Stimulated activated naive CD4-positive, alpha-beta T cell (primary cell): Measurements from ENCODE around the gene KSR1.
A peak's percentile ranks its signal among the peaks of the same experiment; 100 is the strongest.
"Not testable (repeated sequence)": the region's sequence is repeated elsewhere in the genome, so short reads cannot be mapped to it uniquely, and the experiment has no call there.

ENCODE experiments used
- DNase-seq, 6 experiments: peaks; one replicate each; lab custom pipeline; 2025; lab: John Stamatoyannopoulos, UW

The KSR1 gene

GRCh38 chr17:27633312-27634025 is 177.2 kb downstream of the KSR1 start:
- DNase-seq = no peak

GRCh38 chr17:27634026-27634335 is 177.7 kb downstream of the KSR1 start:
- no peak for DNase-seq

GRCh38 chr17:27634776-27635175 is 178.5 kb downstream of the KSR1 start:
- no peak for DNase-seq

DNA sequence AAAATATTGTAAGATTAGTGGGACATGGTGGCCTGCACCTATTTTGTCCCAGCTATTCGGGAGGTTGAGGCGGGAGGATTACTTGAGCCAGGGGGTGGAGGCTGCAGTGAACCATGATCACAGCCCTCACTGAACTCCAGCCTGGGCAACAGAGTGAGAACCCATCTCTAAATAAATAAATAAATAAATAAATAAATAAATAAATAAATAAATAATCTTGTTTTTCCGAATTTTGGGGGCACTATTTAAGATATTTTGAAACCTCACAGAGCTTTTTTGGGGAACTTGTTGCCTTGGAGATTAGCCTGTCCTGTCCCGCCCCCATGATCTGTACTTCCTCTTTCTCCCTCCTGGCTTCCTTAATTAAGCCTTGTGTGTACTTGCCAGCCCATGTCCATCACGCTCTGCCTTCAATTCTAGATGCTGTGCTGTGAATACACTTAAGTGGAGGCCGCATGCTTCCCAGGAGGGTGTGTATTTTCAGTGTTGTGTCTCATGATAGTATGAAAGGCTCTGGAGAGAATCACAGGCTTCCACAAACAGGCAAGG is 179.1 kb downstream of the KSR1 start:
- DNase-seq = no peak

DNA sequence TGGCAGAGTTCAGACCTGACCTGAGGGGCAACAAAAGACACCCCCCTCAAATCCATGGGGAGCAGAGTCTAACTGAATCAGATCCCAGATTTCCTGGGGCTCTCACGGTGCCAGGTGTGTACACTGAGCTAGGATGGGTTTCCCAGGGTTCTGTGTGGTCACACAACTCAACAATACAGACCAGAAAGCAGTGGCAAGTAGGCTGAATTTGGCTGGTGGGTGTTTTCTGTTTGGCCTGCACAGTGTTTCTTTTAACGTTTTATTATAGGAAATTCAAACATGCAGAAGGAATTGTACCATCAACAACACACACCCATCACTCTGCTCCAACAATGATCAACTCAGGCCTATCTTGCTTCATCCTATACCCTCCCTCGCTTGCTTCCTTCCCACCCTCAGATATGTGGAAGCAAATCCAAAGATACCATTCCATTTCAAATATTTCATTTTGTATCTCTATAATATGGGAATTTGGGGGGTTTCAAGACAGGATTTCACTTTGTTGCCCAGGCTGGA is 179.8 kb downstream of the KSR1 start:
- DNase-seq = not testable (repeated sequence)

DNA sequence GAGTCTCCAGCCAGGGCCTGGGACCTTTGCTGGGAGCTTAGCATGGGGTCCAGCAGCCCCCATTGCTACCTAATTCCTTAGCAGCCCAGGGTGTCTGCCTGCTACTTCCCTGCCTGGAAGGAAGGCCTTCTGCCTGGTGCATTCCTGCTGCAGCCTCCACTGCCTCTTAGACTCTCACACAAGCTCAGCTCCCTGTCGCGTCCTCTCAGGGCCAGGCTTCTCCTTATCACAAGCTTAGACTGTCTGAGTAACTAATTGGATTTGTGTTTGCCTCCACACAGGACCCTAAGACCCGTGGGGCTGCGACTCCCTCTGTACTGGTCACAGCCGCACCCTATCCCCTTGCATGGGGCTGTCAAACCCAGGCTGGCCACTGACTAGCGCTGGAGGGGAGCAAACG is 181.6 kb downstream of the KSR1 start:
- not testable (repeated sequence) for DNase-seq

GRCh38 chr17:27638415-27638914 is 182.2 kb downstream of the KSR1 start:
- not testable (repeated sequence) for DNase-seq

GRCh38 chr17:27640790-27641189 is 184.5 kb downstream of the KSR1 start:
- no peak for DNase-seq

DNA sequence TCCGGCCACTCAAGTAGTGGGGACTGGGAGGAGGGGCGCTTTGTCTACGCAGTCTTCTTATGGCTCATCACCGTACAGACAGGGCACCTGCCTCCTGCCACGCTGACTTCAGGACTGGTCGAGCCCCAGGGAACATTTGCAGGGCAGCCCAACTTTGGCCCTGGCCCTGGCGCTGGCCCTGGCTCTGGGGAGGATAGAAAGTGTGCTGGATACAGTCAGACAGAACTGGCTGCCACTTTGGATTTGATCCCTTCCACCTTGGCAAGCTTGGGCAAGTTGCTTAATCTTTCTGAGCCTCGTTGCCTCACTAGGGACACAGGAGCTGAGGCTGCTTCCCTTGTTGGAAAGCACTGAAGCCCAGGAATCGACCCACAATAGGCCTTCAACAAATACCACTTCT is 188.3 kb downstream of the KSR1 start:
- no peak for DNase-seq

- DNase-seq = not testable (repeated sequence)
These were observed 189.4 kb downstream of the KSR1 start for GRCh38 chr17:27645621-27646020.

DNA sequence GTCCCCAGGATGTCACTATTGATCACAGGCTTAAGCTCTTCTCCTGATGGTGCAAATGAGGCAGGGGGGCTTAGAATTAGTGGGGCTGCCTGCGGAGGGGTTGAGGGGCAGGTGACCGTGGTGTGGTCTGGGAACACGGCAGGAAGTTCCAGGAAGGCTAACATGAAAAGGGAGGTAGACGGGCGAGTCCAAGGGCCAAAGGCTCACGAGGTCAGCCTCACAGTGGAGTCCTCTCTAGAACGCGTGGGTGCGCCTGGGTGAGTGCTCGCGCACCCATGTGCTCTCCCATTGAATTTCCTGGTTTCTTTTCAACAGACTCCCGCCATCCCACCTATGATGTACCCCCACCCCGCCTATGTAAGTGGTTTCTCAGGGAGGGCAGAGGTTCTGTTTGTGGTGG is 190.0 kb downstream of the KSR1 start:
- DNase-seq = no peak

- DNase-seq = no peak
These were observed 191.5 kb downstream of the KSR1 start for GRCh38 chr17:27647765-27648164.

DNA sequence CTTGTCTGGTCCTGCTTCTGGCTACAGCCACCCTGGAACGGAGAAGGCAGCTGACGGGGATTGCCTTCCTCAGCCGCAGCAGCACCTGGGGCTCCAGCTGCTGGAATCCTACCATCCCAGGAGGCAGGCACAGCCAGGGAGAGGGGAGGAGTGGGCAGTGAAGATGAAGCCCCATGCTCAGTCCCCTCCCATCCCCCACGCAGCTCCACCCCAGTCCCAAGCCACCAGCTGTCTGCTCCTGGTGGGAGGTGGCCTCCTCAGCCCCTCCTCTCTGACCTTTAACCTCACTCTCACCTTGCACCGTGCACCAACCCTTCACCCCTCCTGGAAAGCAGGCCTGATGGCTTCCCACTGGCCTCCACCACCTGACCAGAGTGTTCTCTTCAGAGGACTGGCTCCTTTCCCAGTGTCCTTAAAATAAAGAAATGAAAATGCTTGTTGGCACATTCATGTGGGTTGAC is 192.9 kb downstream of the KSR1 start:
- not testable (repeated sequence) for DNase-seq

DNA sequence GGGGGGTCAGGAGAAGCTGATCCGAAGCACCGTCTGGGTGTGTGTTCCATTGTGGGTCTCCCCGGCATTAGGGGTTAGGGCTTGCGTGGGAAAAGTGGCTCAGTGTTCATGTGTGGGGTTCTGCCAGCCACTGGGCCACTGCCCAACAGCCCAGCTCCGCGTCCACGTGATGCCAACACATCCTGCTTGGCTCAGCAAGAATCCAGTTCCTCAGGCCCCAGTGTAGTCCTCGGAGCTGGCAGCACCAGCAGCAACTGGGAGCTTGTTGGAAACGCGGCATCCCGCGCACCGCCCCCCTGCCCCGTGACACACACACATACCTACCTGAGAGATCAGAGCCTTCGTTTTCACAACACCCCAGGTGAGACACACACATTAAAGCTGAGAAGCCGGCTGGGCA is 193.7 kb downstream of the KSR1 start:
- no peak for DNase-seq

GRCh38 chr17:27650836-27651235 is 194.6 kb downstream of the KSR1 start:
- no peak for DNase-seq

DNA sequence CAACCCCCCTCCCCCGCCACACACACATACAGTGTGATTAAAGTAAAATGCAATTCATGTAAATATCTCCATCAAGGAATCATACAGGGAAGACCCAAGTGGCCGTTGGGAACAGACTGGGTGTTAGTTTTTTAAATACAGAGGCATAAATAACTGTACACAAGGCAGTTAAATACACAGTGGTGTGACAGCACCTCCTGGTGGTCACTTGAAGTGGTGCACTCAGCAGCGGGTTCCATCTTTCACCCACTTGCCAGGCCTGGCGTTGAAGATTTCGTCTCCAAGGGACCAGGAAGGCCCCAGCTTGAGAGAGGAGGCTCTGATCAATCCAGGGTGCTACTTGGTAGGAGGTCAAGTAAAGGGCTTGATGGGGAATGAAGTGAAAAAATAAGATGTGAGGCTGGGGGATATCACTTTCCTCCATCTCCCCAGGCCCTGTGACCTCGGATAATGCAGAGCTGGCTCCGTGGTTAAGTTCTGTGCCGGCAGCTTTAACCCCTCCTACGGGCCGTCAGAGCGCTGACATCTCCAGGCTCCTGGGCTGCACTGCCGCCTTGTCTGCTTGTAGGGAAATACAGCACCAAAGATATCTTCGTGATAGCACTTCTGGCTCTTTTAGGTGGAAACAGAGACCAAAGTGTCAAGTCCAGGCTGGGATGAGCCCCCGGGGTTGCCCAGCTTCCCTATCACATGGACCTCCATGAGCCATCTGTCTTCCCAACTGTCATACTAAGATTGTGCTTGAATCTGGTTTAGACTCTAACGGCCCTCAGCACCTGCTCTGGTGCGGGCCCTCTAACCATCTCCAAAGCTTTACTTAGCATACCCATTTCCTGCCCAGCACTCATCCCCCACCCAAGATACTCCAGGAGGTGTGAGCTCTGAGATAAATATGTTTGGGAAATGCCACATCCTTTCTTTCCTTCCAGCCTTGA is 195.4 kb downstream of the KSR1 start:
- peak; percentile 8 to 69 (median 50) for DNase-seq

DNA sequence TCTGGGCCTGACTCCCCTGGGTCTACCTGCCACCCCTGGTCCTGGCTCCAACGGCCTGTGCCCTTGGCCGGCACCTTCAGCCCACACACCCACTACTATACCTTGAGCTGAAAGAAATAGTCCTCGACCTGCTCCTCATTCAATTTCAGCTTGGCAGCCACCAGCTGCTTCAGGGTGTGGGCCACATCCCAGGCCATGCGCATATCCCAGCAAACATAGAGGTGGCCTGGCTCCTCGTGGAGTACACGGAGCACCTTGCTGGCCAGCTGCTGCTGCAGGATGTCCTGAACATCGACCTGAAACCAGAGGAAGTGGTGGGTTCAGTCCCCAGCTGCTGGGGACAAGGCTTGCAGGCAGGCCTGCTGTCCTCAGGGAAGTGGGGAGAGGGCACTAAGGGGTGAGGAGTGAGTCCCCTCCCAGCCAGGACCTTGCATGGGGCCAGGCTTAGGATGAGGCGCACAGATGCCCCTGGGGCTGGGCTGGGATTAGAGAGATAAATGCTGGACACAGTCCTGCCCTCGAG is 197.3 kb downstream of the KSR1 start:
- not testable (repeated sequence) for DNase-seq

DNA sequence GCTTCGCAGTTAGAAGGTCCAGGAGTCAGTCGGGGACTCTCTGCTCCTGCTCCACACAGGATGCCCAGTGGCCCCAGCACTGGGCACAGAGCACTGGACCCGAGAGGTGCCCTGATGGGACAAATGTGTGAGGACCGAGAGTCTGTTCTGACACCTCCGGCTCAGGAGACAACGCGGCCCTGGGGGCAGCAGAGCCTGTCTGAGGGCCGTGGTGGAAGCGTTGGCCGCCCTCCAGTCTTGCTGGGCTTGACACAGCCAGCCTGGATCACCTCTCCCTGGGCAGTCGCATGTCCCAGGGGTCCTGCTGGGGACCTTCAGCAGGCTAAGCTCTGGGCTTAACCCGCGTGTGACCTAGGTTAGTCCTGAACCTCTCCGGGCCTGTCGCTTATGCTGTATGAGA is 197.9 kb downstream of the KSR1 start:
- DNase-seq = no peak

DNA sequence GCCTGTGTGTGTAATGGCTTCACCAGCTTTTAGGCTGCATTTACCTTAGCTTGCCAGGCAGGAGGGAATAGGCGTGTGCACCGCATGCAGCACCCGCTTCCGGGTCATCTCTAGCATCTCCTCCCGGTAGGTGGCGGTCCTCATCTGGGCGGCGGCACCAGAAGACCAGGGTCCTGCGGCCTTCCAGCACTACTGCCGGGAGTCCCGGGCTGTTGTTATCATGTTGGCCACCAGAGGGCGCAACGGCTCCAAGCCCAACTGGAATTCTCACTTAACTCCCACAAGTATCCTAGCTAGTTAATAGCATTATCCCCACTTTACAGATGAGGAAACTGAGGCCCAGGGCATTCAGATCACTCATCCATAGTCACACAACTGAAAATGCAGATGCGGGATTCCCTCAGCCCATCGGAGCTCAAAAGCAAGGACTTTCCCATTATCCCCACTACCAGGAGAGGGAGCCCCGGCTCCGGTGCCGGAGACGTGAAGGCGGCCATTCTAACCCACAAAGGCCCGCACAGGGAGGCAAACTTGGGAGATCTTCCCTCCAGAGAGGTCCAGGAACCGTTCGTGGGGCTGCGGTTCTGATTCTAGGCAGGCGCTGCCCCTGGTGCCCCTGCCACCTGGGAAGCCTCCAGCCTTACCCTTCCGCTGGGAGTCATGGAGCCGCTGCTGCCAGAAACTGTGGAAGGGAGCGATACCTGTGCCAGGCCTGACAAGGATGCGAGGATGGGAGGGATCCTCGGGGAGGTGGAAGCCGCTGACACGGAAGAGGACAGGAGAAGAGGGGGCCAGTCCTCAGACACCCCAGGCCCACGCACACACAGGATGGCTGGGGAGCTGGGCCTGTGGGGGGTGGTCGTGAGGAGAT is 198.6 kb downstream of the KSR1 start:
- peak; percentile 7 to 63 (median 47) for DNase-seq

DNA sequence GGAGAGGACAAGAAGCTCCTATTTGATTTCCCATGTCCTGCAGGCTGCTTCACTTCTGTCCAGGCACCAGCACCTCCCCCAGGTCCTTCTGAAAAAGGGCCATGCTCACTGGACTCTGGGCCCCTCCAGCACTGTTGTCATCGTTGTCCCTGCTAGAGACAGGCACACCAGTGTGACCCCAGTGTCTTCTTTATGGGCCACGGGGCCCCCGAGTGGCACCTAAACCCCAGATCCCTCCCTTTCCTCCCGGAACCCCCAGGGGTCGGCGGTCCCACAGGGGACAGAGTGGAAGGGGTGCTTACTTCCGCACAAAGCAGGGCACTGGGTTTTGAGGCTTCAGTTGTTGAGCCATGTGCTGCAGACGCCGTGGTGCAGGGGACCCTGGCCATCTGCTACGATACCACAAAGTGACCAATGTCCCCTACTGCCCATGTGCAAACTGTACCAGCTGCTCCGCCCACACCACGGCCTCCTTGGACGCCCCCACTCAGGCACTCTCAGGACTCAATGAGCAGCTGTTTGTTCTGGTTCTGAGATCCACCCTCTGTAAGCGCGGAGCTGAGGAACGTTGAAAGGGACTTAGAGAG is 199.4 kb downstream of the KSR1 start:
- DNase-seq = not testable (repeated sequence)

DNA sequence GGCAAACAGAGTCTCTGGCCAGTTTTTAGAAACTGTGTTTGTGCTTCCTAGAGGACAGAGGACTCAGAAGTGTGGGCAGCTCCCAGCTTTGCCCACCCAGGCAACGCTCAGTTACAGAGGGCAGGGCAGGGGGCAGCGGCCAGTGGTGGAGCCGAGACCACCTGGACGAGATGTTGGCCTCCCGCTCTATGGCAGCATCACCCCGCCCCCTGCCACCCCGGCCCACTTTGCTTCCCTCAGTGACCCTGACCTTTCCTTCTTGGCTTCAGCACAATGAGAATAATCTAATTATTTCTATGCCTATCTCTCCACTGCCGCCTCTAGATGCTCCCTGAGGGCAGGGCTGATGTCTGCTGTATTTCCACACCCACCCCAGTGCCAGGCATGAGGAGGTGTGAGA is 200.4 kb downstream of the KSR1 start:
- not testable (repeated sequence) for DNase-seq
